Measurements from ENCODE around the gene PDE8B.

PDE8B gene

DNA sequence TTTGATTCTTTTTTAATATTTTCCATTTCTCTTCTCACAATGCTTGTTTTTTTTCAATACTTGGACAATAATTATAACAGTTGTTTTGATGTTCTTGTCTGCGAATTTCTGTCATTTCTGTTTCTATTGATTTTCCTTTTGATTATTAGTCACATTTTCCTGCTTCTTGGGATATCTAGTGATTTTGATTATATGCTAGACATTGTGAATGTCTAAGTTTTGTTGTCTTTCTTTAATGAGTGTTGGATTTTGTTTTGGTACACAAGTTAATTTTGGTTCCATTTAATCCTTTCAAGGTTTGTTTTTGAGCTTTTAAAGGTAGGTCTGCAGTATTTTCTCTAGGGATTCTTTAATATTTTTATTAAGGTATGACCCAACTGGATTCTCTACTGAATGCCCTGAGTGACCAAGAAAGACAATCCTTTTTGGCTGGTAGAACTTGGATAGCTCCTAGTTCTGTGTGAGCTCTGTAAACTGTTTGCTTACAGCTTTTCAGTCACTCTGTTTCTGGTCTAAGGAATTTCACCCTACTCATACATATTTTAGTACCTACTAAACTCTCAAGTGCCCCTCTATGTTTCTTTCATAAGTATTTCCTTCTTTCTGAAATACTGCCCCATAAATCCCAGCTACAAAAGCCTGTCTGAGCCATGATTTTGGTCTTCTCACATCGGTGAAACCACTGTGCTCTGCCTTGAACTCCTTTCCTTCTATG, 12.5 kb upstream of the PDE8B start:
- no peak for TF ChIP-seq ZBTB7A (IDR thresholded peaks at IDR 0.05; ENCODE audit: low read depth)
- no peak for TF ChIP-seq CEBPB (IDR thresholded peaks at IDR 0.05)
- TF ChIP-seq, protein P1, sequence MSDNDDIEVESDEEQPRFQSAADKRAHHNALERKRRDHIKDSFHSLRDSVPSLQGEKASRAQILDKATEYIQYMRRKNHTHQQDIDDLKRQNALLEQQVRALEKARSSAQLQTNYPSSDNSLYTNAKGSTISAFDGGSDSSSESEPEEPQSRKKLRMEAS (IDR thresholded peaks at IDR 0.05), result no peak
- no peak for TF ChIP-seq TAF1 (IDR thresholded peaks at IDR 0.05; ENCODE audit: low read depth)
- TF ChIP-seq EP300 (IDR thresholded peaks at IDR 0.05; ENCODE audit: borderline replicate concordance), result no peak
- no peak for TF ChIP-seq TEAD4 (IDR thresholded peaks at IDR 0.05)
- TF ChIP-seq, protein P2, sequence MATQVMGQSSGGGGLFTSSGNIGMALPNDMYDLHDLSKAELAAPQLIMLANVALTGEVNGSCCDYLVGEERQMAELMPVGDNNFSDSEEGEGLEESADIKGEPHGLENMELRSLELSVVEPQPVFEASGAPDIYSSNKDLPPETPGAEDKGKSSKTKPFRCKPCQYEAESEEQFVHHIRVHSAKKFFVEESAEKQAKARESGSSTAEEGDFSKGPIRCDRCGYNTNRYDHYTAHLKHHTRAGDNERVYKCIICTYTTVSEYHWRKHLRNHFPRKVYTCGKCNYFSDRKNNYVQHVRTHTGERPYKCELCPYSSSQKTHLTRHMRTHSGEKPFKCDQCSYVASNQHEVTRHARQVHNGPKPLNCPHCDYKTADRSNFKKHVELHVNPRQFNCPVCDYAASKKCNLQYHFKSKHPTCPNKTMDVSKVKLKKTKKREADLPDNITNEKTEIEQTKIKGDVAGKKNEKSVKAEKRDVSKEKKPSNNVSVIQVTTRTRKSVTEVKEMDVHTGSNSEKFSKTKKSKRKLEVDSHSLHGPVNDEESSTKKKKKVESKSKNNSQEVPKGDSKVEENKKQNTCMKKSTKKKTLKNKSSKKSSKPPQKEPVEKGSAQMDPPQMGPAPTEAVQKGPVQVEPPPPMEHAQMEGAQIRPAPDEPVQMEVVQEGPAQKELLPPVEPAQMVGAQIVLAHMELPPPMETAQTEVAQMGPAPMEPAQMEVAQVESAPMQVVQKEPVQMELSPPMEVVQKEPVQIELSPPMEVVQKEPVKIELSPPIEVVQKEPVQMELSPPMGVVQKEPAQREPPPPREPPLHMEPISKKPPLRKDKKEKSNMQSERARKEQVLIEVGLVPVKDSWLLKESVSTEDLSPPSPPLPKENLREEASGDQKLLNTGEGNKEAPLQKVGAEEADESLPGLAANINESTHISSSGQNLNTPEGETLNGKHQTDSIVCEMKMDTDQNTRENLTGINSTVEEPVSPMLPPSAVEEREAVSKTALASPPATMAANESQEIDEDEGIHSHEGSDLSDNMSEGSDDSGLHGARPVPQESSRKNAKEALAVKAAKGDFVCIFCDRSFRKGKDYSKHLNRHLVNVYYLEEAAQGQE (IDR thresholded peaks at IDR 0.05; ENCODE audit: low read depth), result no peak
- TF ChIP-seq, protein P3, sequence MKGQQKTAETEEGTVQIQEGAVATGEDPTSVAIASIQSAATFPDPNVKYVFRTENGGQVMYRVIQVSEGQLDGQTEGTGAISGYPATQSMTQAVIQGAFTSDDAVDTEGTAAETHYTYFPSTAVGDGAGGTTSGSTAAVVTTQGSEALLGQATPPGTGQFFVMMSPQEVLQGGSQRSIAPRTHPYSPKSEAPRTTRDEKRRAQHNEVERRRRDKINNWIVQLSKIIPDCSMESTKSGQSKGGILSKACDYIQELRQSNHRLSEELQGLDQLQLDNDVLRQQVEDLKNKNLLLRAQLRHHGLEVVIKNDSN (IDR thresholded peaks at IDR 0.05), result no peak
- no peak for TF ChIP-seq CREB1 (IDR thresholded peaks at IDR 0.05; ENCODE audit: low read depth)
- TF ChIP-seq FOXM1 (IDR thresholded peaks at IDR 0.05; ENCODE audit: borderline replicate concordance, low read depth), result no peak
- no peak for TF ChIP-seq NFIC (IDR thresholded peaks at IDR 0.05)
- no peak for TF ChIP-seq RAD21 (IDR thresholded peaks at IDR 0.05; ENCODE audit: low read depth)
- TF ChIP-seq TCF12 (IDR thresholded peaks at IDR 0.05; ENCODE audit: low read depth), result no peak
- no peak for TF ChIP-seq YY1 (IDR thresholded peaks at IDR 0.05; ENCODE audit: low read depth)
- TF ChIP-seq EGR1 (IDR thresholded peaks at IDR 0.05), result no peak

DNA sequence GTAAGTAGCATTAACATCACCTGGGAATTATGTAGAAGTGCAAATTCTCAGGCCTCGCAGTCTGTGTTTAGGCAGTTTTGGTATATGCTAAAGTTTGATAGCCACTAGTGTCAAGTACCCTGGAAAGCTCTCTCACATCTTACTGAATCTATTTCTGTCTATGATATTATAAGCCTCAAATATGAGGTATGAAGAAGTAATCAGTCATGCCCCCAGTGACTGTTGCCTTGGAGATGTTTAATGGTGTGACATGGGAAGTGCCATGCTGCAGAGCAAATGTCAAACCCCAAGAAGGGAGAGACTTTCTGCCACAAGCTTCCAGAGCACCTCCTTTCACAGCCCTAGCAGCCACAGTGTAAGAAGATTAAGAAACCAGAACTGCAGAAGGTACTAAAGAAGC, 9.8 kb upstream of the PDE8B start:
- TF ChIP-seq, protein P2 (IDR thresholded peaks at IDR 0.05; ENCODE audit: low read depth), result no peak
- no peak for TF ChIP-seq TAF1 (IDR thresholded peaks at IDR 0.05; ENCODE audit: low read depth)
- TF ChIP-seq EGR1 (IDR thresholded peaks at IDR 0.05), result no peak
- TF ChIP-seq TEAD4 (IDR thresholded peaks at IDR 0.05), result no peak
- TF ChIP-seq CREB1 (IDR thresholded peaks at IDR 0.05; ENCODE audit: low read depth), result no peak
- TF ChIP-seq FOXM1 (IDR thresholded peaks at IDR 0.05; ENCODE audit: borderline replicate concordance, low read depth), result no peak
- TF ChIP-seq YY1 (IDR thresholded peaks at IDR 0.05; ENCODE audit: low read depth), result no peak
- TF ChIP-seq EP300 (IDR thresholded peaks at IDR 0.05; ENCODE audit: borderline replicate concordance), result no peak
- TF ChIP-seq, protein P1 (IDR thresholded peaks at IDR 0.05), result no peak
- TF ChIP-seq CEBPB (IDR thresholded peaks at IDR 0.05), result no peak
- no peak for TF ChIP-seq RAD21 (IDR thresholded peaks at IDR 0.05; ENCODE audit: low read depth)
- TF ChIP-seq, protein P3 (IDR thresholded peaks at IDR 0.05), result no peak
- TF ChIP-seq TCF12 (IDR thresholded peaks at IDR 0.05; ENCODE audit: low read depth), result no peak
- TF ChIP-seq ZBTB7A (IDR thresholded peaks at IDR 0.05; ENCODE audit: low read depth), result no peak
- no peak for TF ChIP-seq NFIC (IDR thresholded peaks at IDR 0.05)

DNA sequence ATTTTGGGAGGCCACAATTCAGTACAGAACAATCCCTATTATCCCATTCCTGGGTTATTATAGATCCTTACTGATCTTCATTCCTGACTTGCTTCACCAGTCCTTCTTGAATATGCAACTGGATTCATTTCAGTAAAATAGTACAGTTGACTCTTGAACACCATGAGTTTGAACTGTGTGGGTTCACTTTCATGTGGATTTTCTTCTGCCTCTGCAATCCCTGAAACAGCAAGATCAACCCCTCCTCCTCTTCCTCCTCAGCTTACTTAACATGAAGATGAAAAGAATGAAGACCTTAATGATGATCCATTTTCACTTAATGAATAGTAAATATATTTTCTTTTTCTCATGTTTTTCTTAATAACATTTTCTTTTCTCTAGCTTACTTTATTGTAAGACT, 8.3 kb upstream of the PDE8B start:
- TF ChIP-seq TAF1 (IDR thresholded peaks at IDR 0.05; ENCODE audit: low read depth), result no peak
- no peak for TF ChIP-seq CEBPB (IDR thresholded peaks at IDR 0.05)
- no peak for TF ChIP-seq EGR1 (IDR thresholded peaks at IDR 0.05)
- TF ChIP-seq, protein P1 (IDR thresholded peaks at IDR 0.05), result no peak
- no peak for TF ChIP-seq RAD21 (IDR thresholded peaks at IDR 0.05; ENCODE audit: low read depth)
- TF ChIP-seq, protein P2 (IDR thresholded peaks at IDR 0.05; ENCODE audit: low read depth), result no peak
- no peak for TF ChIP-seq CREB1 (IDR thresholded peaks at IDR 0.05; ENCODE audit: low read depth)
- no peak for TF ChIP-seq TEAD4 (IDR thresholded peaks at IDR 0.05)

DNA sequence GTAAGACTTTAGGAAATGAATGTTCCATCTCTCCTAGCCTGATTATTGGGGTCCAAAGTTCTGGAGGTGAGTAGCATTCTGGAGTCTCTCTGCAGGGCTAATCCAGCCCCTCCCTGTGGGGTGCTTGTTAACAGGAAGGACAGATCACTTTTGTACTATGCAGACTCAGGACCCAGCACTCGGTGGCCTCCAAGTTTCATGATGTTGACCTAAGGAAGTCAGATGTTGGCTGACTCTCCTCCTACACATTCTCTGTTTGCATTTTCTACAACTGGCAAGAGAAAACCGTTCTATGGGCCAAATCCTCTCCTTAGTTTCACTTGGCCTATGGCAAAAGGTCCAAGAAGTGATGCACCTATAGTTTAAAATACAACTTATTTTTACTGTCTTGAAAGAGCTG, 5.5 kb upstream of the PDE8B start:
- no peak for TF ChIP-seq YY1 (IDR thresholded peaks at IDR 0.05; ENCODE audit: low read depth)
- TF ChIP-seq, protein P1 (IDR thresholded peaks at IDR 0.05), result no peak
- no peak for TF ChIP-seq RAD21 (IDR thresholded peaks at IDR 0.05; ENCODE audit: low read depth)
- TF ChIP-seq TCF12 (IDR thresholded peaks at IDR 0.05; ENCODE audit: low read depth), result no peak
- TF ChIP-seq, protein P3 (IDR thresholded peaks at IDR 0.05), result no peak
- no peak for TF ChIP-seq EGR1 (IDR thresholded peaks at IDR 0.05)
- TF ChIP-seq ZBTB7A (IDR thresholded peaks at IDR 0.05; ENCODE audit: low read depth), result no peak
- TF ChIP-seq FOXM1 (IDR thresholded peaks at IDR 0.05; ENCODE audit: borderline replicate concordance, low read depth), result no peak

All from Ishikawa (cell line).